HepG2 (cell line): ENCODE measurements around the gene SECTM1. TPM values are rescaled to one million over a fixed set of nuclear protein-coding genes. Genes with fewer than 3 reads are reported as not detected.

ENCODE experiments used
- ATAC-seq: fragments of 200-7000 bp; cut with Tn5 transposase; 3 replicates; pipeline ENCODE4 v1.9.1; 2020; ENCODE audit warnings: mild to moderate bottlenecking, moderate library complexity
- BruUV-seq: library from RNA; stranded (reverse); fragments of 400-500 nt; replicated peaks from 2 replicates; lab custom pipeline; 2021; lab: Mats Ljungman, UMichigan
- CTCF ChIA-PET: fragments of 300-600 bp; formaldehyde crosslinking; extraction: SDS; loops from one replicate; lab custom pipeline; 2021; ENCODE audit warnings: low total read pairs, inconsistent platforms, low intra/inter-chr PET ratio; lab: Yijun Ruan, JAX
- POLR2A ChIA-PET: fragments of 350-600 bp; sonication (Branson Sonifier 250); formaldehyde crosslinking; loops from one replicate; lab custom pipeline; 2020; ENCODE audit warnings: antibody characterized with exemption, inconsistent platforms; lab: Yijun Ruan, JAX
- DNase-seq: peaks from one replicate; pipeline ENCODE4 v3.0.0-alpha.2; 2015; ENCODE audit warnings: low spot score
- FAIRE-seq: peaks from 3 replicates; lab custom pipeline; 2011; peaks lifted over from hg19 to GRCh38; lab: Jason Lieb, UNC
- H2AFZ ChIP-seq: one replicate; pipeline ENCODE4 v1.6.1; 2011; ENCODE audit warnings: low read length, inconsistent platforms
- H3K27ac ChIP-seq: fragments of 300-600 bp; 3 replicates; pipeline ENCODE4 v1.8.0; 2011; ENCODE audit warnings: mixed run types, mild to moderate bottlenecking, mixed read lengths, low read length, inconsistent platforms; ENCODE audit not compliant: insufficient read depth; ENCODE audit errors: extremely low read length
- H3K27me3 ChIP-seq, 2 experiments: fragments of 200-600 bp in 1 of 2; 2 replicates in 1 of 2; 3 replicates in 1 of 2; pipeline versions ENCODE4 v1.6.0 to v1.8.0; 2011; ENCODE audit warnings: low read length in 2 of 2, mild to moderate bottlenecking in 2 of 2, moderate library complexity in 2 of 2, inconsistent platforms in 1 of 2; ENCODE audit not compliant: insufficient read depth in 2 of 2, control insufficient read depth in 1 of 2
- H3K36me3 ChIP-seq, 2 experiments: fragments of 200-600 bp in 1 of 2; replicated peaks in 1 of 2; 2 replicates in 1 of 2; 3 replicates in 1 of 2; pipeline versions ENCODE4 v1.5.1 to v1.8.0; 2011; ENCODE audit warnings: low read length in 2 of 2, inconsistent platforms in 1 of 2; ENCODE audit not compliant: insufficient read depth in 2 of 2, control insufficient read depth in 1 of 2
- H3K4me1 ChIP-seq: 2 replicates; pipeline ENCODE4 v1.5.1; 2012; ENCODE audit warnings: low read length, inconsistent platforms; ENCODE audit not compliant: insufficient read depth
- H3K4me2 ChIP-seq: 2 replicates; pipeline ENCODE4 v1.6.0; 2011; ENCODE audit warnings: low read depth, low read length, inconsistent platforms
- H3K4me3 ChIP-seq, 3 experiments: fragments of 200-600 bp in 1 of 3; sonication (generic), shearing (Covaris generic) in 1 of 3; replicated peaks in 1 of 3; 2 replicates each; pipeline ENCODE4 v1.5.1; 2011 to 2016; ENCODE audit warnings: low read length in 3 of 3, inconsistent platforms in 2 of 3, low read depth in 2 of 3, mild to moderate bottlenecking in 2 of 3, control low read depth in 1 of 3, mixed read lengths in 1 of 3; ENCODE audit not compliant: insufficient read depth in 1 of 3
- H3K79me2 ChIP-seq: one replicate; pipeline ENCODE4 v1.6.1; 2011; ENCODE audit warnings: low read length, inconsistent platforms; ENCODE audit not compliant: insufficient read depth
- H3K9ac ChIP-seq: 2 replicates; pipeline ENCODE4 v1.6.0; 2011; ENCODE audit warnings: mild to moderate bottlenecking, low read depth, low read length, inconsistent platforms; ENCODE audit not compliant: insufficient read depth
- H3K9me3 ChIP-seq: 2 replicates; pipeline ENCODE4 v1.5.1; 2012; ENCODE audit warnings: mild to moderate bottlenecking, low read length
- H4K20me1 ChIP-seq: 2 replicates; pipeline ENCODE4 v1.6.0; 2011; ENCODE audit warnings: inconsistent platforms, mild to moderate bottlenecking, low read length, moderate library complexity; ENCODE audit not compliant: insufficient read depth
- CBFB ChIP-seq: sonication (generic); formaldehyde crosslinking; IDR thresholded peaks from 2 replicates; pipeline ENCODE4 v1.4.0; 2020; ENCODE audit warnings: missing genetic modification reagents
- EZH2 ChIP-seq: conservative IDR thresholded peaks from 2 replicates; pipeline ENCODE4 v1.6.1; 2012; ENCODE audit warnings: mild to moderate bottlenecking, low read depth, low read length, moderate library complexity
- MTA1 ChIP-seq: sonication (generic); formaldehyde crosslinking; IDR thresholded peaks from 2 replicates; pipeline ENCODE4 v1.4.0; 2020; ENCODE audit warnings: missing genetic modification reagents, mild to moderate bottlenecking, borderline replicate concordance
- NR2F2 ChIP-seq: IDR thresholded peaks from 2 replicates; pipeline ENCODE4 v1.6.1; 2012; ENCODE audit warnings: low read depth, inconsistent platforms, borderline replicate concordance
- RXRB ChIP-seq: IDR thresholded peaks from 2 replicates; pipeline ENCODE4 v1.6.1; 2016; ENCODE audit warnings: borderline replicate concordance, missing genetic modification reagents, missing compliant biosample characterization
- ZMYM3 ChIP-seq: sonication (generic); formaldehyde crosslinking; IDR thresholded peaks from 2 replicates; pipeline ENCODE4 v1.5.1; 2020; ENCODE audit warnings: mild to moderate bottlenecking, missing genetic modification reagents
- ZNF30 ChIP-seq: sonication (generic); formaldehyde crosslinking; IDR thresholded peaks from 2 replicates; pipeline ENCODE4 v1.5.0; 2020; ENCODE audit warnings: mild to moderate bottlenecking, missing genetic modification reagents
- ZNF558 ChIP-seq: sonication (generic); formaldehyde crosslinking; IDR thresholded peaks from 2 replicates; pipeline ENCODE4 v1.9.0; 2022; ENCODE audit warnings: mild to moderate bottlenecking, missing genetic modification reagents, borderline replicate concordance
- ZNF616 ChIP-seq: sonication (generic); formaldehyde crosslinking; IDR thresholded peaks from 2 replicates; pipeline ENCODE4 v1.5.0; 2020; ENCODE audit warnings: low read depth, mild to moderate bottlenecking, missing genetic modification reagents
- ZNF737 ChIP-seq: sonication (generic); formaldehyde crosslinking; IDR thresholded peaks from 2 replicates; pipeline ENCODE4 v1.5.0; 2020; ENCODE audit warnings: missing genetic modification reagents, mild to moderate bottlenecking, borderline replicate concordance
- ZNF790 ChIP-seq: sonication (generic); formaldehyde crosslinking; IDR thresholded peaks from 2 replicates; pipeline ENCODE4 v1.8.0; 2022; ENCODE audit warnings: missing genetic modification reagents, mild to moderate bottlenecking, borderline replicate concordance
- WGBS: methylation state at CpG from one replicate; pipeline ENCODE4 v1.1.6; 2017; ENCODE audit warnings: low lambda C conversion rate; 5-methylcytosine and 5-hydroxymethylcytosine counted together
- in situ Hi-C: cut with HindIII; loops from 2 replicates; pipeline ENCODE4 v1.10.0; 2017; ENCODE audit warnings: low pct_unique_long_range_greater_than_20kb; ENCODE audit not compliant: extremely low pct_ligation_motif_present
- intact Hi-C: fragments of 100-400 bp; cut with micrococcal nuclease; formaldehyde crosslinking; loops from one replicate; pipeline ENCODE4 v1.10.0; 2022; ENCODE audit not compliant: unreplicated experiment
- polyA plus RNA-seq, 8 experiments: library from polyadenylated mRNA; depleted of rRNA in 3 of 8; stranded (reverse) in 7 of 8; unstranded in 1 of 8; fragments of >200 nt; fragmentation: Illumina TruSeq in 4 of 8; extraction: Trizol in 4 of 8; gene quantifications; 2 replicates each; pipeline versions ENCODE4 v1.2.1 to v1.2.3, GENCODE V29; 2011 to 2016; ENCODE audit warnings: low read depth in 4 of 8, missing spikeins in 1 of 8, mixed read lengths in 1 of 8; ENCODE audit not compliant: insufficient read depth in 1 of 8
- total RNA-seq, 5 experiments: library from RNA; depleted of rRNA; stranded (reverse); fragments of >200 nt; fragmentation: Illumina TruSeq; extraction: Trizol; gene quantifications; 2 replicates each; pipeline ENCODE4 v1.2.3, GENCODE V29; 2016; ENCODE audit warnings: low read depth in 1 of 5
- TF ChIP-seq, protein P1 (sequence below): sonication (generic); formaldehyde crosslinking; conservative IDR thresholded peaks from 2 replicates; pipeline ENCODE4 v1.8.1; 2023; ENCODE audit warnings: missing genetic modification reagents
- TF ChIP-seq, protein P2 (sequence below): sonication (generic); formaldehyde crosslinking; IDR thresholded peaks from 2 replicates; pipeline ENCODE4 v1.5.1; 2020; ENCODE audit warnings: mild to moderate bottlenecking, moderate library complexity, missing genetic modification reagents

SECTM1 gene
- total and polyA plus RNA-seq, 2 of the 13 experiments (the other 11 are each of a cell fraction or from before 2014, with no cell fraction given) = 3.5 to 5.3 TPM

DNA sequence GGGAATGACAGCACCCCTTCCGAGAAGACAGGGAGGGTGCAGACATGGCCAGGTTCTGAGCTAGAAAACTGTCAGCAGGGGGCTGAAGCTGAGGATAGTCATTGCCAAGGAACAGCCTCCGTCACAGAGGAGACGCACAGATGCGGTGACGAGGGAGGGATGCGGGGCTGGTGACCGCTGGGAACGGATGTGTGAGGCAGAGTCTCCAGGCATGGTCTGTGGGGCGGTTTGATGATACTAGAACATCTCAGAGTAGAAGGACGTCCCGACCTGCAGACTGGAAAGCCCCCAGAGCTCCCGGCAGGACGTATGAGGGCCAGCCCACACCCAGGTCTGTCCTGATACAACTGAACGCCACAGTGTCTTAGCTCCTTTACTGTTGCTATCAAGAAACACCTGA lies 58.2 kb downstream of the SECTM1 start:
- TF ChIP-seq NR2F2 (no peak), MTA1 (0 out of 2 replicates have a peak, but pooled peaks have one; percentile 36)
- TF ChIP-seq, protein P1, sequence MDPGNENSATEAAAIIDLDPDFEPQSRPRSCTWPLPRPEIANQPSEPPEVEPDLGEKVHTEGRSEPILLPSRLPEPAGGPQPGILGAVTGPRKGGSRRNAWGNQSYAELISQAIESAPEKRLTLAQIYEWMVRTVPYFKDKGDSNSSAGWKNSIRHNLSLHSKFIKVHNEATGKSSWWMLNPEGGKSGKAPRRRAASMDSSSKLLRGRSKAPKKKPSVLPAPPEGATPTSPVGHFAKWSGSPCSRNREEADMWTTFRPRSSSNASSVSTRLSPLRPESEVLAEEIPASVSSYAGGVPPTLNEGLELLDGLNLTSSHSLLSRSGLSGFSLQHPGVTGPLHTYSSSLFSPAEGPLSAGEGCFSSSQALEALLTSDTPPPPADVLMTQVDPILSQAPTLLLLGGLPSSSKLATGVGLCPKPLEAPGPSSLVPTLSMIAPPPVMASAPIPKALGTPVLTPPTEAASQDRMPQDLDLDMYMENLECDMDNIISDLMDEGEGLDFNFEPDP = no peak
- intact Hi-C loops = no loop called here
- in situ Hi-C loops = no loop called here
- Histone ChIP-seq H3K4me1 (peaks cover 65% of the 10 kb centered on the region), H3K36me3 (peaks cover 4 to 12% of the 10 kb centered on the region in 2 experiments; a peak in 3 of 5 replicates), H3K4me2 (0 out of 2 replicates have a peak overlapping the region, but pooled peaks have one; percentile 97), H3K27me3 (no peaks in the 10 kb centered on the region; a peak in 1 of 5 replicates), H3K79me2 (peaks cover 23% of the 10 kb centered on the region), H3K4me3 (no peak overlapping the region), H4K20me1 (peaks cover 23% of the 10 kb centered on the region), H2AFZ (no peak overlapping the region), H3K27ac (no peak overlapping the region), H3K9ac (no peak overlapping the region), H3K9me3 (no peaks in the 10 kb centered on the region)
- WGBS = 94% methylated on average over 11 of the region's 14 CpGs
- ChIA-PET POLR2A (interaction anchor here (1.0 to 10.6 kb wide), 7 partner anchors 9 to 39 kb away, joined by 3 to 119 read pairs (median 35); no protein-coding TSS in a partner anchor), CTCF (no interaction called here)
- no peak for FAIRE-seq
- no peak for DNase-seq
- BruUV-seq = TSS peak; percentile 65
- no peak for ATAC-seq

DNA sequence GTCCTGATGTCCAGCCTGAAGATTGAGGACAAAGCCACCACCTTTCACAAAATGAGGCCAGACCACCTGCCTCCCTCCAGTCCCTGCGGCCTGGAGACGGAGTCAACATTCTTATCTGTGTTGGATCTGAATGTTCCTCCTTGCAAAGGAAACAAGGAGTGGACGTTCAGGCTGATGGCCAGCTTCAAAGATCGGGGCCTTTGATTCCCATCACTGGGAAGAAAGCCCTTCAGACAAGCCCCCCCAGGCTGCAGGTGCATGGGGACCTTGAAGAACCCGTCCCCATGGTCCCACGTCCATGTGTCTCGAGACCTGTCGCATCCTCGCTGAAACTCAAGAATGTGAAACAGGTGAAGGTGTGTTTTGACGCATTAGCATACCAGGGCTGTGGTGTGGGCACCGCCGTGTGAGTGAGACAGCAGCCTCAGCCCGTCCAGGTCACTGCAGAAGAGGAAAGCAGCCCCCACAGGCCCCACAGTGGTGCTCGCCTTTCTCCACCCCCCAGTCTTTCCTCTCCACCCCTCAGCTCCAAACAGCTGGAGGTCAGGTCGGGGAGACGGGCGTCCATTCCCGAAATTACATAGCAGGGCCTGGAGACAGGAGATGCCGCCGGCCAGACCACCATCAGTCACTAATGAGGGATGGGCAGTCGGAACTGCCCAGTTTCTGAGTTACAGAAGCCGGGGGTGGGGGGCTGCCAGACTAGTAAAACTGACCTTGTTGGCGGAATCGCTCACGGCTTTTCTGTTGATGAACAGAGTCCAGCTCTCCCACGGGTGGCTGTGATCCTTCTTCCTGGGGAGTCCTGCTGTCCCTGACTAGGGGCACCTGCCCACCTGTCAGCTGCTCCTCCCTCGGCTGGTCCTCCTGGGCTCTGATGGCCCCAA lies 59.2 kb downstream of the SECTM1 start:
- Histone ChIP-seq H3K4me3 (peak overlapping the region; percentile 88 to 97 (median 88)), H3K27ac (peak overlapping the region; percentile 92), H3K9ac (peak overlapping the region; percentile 86), H2AFZ (no peak overlapping the region), H3K36me3 (peaks cover 5 to 19% of the 10 kb centered on the region in 2 experiments; a peak in 3 of 5 replicates), H3K4me1 (peaks cover 75% of the 10 kb centered on the region), H3K79me2 (peaks cover 33% of the 10 kb centered on the region), H3K9me3 (no peaks in the 10 kb centered on the region), H3K27me3 (no peaks in the 10 kb centered on the region; a peak in 1 of 5 replicates), H4K20me1 (peaks cover 33% of the 10 kb centered on the region), H3K4me2 (peak overlapping the region; percentile 97)
- WGBS = 67% methylated on average over 24 of the region's 27 CpGs
- ChIA-PET CTCF (no interaction called here), POLR2A (interaction anchor here (1.0 to 10.6 kb wide), 18 partner anchors 10 to 307 kb away, joined by 3 to 119 read pairs (median 5); partner anchors contain the start of genes CD7 and FASN)
- intact Hi-C loops (no loop called here), in situ Hi-C loops (no loop called here)
- FAIRE-seq (no peak), ATAC-seq (no peak), DNase-seq (no peak)
- BruUV-seq = no TSS peak
- TF ChIP-seq ZNF616 (CRISPR knock-in tag) (0 out of 2 replicates have a peak, but pooled peaks have one; percentile 33), RXRB (0 out of 2 replicates have a peak, but pooled peaks have one; percentile 2), EZH2 (no peak), ZNF30 (CRISPR knock-in tag) (0 out of 2 replicates have a peak, but pooled peaks have one; percentile 3), ZNF737 (CRISPR knock-in tag) (0 out of 2 replicates have a peak, but pooled peaks have one; percentile 72), ZNF790 (CRISPR knock-in tag) (no peak), CBFB (CRISPR knock-in tag) (0 out of 2 replicates have a peak, but pooled peaks have one; percentile 8), ZMYM3 (CRISPR knock-in tag) (0 out of 2 replicates have a peak, but pooled peaks have one; percentile 6), ZNF558 (0 out of 2 replicates have a peak, but pooled peaks have one; percentile 2)
- TF ChIP-seq, protein P2, sequence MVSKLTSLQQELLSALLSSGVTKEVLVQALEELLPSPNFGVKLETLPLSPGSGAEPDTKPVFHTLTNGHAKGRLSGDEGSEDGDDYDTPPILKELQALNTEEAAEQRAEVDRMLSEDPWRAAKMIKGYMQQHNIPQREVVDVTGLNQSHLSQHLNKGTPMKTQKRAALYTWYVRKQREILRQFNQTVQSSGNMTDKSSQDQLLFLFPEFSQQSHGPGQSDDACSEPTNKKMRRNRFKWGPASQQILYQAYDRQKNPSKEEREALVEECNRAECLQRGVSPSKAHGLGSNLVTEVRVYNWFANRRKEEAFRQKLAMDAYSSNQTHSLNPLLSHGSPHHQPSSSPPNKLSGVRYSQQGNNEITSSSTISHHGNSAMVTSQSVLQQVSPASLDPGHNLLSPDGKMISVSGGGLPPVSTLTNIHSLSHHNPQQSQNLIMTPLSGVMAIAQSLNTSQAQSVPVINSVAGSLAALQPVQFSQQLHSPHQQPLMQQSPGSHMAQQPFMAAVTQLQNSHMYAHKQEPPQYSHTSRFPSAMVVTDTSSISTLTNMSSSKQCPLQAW (CRISPR knock-in tag) = peak; percentile 26; the same call in 1 of the 2 replicates
